GM18870 (cell line): ENCODE measurements around the gene TIMM17B.

ENCODE experiments used
- ATAC-seq: cut with Tn5 transposase; IDR thresholded peaks from one replicate; pipeline ENCODE4 v1.9.1; 2021; ENCODE audit warnings: moderate library complexity; ENCODE audit not compliant: unreplicated experiment

The TIMM17B gene

DNA sequence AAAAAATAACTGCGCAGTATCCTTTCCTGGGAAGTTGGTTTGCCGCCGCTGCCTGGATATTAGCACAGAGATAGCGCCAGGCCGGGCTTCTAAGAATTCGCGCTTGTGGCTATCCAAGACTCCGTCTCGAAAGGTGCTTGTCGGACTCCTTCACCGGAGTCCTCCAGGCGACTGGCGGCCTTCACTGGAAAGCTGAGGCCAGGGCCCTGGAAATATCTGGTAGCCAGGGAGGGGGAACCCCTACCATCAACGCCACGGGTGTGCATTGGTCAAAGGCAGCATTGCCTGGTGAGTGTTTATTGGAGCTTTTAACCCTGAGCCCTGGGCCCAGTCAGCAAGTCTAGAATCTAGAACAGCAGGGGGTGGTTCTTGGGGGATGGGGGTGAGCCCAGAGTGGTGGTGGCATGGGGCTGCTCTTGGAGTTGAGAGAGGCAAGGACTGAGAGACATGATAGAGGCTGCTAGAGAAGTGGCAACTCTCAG lies 21.8 kb upstream of the TIMM17B start:
- ATAC-seq, result no peak

DNA sequence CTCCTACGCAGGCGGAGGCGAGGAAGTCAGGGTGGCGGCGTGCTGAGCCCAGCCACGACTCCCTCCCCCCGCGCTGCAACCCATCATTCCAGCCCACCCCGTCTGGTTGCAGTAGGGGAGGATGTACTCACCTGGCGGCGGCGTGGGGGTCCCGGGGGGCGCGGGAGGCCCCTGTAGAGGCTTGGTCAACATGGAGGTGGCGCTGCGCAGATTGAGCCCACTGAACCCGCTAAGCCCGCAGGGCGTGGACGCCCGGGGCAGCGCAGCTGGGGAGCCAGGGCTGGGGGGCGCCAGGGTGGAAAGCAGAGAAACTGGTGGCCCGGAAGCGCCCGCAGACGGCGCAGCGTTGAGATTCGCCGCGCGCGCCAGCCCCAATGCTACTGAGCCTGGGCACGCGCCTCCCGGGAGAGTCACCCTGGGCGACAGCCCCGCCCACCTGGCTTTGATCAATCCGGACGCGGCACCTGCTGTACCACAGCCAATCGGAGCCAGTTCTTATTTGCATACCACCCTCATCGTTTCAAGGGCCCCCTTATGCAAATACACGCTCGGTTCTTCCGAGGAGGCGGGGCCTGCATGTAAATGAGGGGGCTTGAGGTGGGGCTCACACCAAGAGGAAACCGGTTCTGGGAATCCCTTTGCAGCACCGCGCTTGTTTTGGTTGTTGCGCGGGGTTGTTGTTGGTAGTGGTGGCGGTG lies 21.2 kb upstream of the TIMM17B start, which contains the start of gene PIM2:
Gene PIM2 (minus strand): TSS at position 382 of the 698 bp plus-strand sequence. CDS start 190 bp downstream, at position 192.
- ATAC-seq, result peak; percentile 63

DNA sequence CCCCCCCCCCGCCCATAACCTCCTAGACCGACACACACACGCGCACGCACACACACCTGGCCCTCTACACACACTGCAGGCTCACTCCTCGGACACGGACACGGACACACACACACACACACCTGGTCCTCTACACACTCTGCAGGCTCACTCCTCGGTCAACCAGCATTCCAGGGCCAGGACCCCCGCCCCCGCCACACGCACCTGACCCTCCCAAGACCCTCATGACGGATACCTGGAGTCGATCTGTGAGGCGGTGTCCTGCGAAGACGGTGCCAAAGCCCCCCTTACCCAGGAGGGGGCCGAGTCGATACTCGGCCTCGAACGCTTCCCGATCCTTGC lies 20.7 kb upstream of the TIMM17B start:
- no peak for ATAC-seq

DNA sequence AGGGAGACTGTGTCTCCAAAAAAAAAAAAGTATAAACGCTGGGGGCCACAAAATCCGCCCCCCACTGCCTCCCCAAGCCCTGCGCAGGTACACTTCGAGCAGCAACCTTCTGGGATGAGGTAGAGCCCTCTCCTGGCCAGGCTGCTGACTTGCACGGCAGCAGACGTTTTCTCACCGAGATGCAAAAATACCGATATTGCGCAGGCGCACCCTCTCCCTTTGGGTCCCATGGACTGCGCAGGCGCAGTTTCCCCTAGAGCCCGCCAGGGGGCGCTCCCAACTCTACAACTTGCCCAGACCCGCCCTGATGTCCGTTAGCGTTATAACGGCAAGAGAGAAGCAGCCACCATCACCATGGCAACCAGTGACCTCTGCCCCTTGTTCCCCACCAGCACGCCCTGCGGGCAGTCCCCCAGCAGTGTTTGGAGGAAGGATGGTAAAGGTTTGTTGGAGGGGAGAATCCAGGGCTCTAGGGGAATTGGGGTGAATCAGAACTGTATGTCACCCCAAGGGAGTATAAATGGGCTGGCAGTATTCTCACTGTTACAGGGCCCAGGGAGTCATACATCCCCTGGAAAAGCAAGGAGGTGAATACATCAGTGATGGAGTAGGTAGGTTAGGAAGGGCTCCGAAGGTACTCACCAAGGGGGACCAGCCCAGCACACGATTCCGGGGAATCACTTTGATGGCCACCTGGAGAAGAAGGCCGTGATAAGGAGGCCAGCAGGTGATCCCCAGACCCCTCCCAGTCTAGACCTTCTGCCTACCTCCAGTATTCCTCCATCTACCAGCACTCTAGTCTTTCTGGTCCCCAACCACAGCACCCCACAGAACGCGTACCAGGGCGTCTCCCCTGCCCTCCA lies 19.8 kb upstream of the TIMM17B start:
- ATAC-seq, result peak; percentile 37

DNA sequence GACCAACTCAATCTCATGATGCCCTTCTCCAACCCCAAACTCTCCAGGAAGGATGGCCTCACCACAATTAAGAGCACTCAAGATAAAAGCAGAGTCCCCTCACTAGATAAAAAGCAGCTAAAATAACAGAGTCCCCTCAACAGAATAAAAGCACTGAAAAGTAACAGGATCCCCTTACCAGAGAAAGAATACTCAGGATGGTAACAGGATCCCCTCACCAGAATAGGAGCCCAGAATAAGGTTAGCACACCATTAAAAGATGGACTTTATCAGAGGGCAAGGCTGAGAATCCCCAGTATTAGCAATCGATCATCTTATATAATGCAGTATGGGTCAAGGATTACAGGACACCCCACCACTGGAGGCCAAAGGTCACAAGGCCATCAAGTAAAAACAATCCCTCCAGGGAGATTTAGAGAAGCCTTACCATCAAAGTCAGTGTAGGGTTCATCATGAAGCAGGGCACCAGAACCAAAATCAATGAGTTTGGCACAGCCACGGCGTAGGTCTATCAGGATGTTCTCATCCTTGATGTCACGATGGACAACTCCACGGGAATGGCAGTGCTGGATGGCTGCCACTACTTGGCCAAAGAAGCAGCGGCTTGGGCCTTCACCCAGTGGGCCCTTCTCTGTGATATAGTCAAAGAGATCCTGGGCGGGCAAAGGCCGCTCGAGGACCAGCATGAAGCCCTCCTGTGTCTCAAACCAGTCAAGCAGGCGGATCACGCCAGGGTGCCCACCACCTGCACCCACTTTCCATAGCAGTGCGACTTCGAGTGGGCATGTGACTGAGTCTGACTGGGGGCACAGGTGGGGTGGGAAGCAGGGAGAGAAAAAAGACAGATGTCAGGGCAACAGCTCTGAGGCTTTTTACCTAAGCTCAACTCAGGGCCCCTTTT lies 17.3 kb upstream of the TIMM17B start:
- ATAC-seq, result no peak

DNA sequence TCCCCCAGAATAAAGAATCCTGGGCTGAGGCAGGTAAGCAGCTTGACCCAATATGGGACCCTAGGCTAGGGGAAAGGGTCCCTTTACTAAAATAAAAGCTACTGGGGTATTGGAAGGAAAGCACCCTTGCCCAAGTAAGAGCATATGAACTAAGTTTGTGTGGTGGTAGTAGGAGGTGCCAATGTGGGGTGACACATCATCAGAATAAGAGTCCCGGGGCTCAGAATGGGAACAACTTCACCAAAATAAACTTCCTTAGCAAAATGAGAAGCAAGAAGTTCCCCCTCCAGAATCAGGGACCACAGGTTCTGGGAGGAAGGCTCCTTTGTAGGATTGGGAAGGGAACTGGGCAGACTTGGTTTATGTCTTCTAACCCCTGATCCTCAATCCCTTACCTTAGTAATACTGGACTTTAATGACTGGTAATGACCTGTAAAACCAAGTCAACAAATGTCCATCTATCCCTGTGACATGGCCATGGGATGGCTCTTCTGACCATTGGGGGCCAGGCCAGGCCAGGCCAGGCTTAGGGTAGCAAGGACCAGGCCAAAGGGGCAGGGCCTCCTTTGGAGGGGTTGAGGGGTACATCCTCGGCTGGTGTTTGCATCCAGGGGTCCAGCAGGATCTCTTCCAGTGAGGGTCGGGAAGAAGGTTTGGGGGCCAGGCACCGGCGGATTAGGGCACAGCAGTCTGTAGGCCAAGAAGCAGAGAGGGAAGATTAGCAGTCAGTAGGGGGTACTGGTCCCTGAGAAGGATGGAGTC lies 16.2 kb upstream of the TIMM17B start:
- ATAC-seq, result no peak

DNA sequence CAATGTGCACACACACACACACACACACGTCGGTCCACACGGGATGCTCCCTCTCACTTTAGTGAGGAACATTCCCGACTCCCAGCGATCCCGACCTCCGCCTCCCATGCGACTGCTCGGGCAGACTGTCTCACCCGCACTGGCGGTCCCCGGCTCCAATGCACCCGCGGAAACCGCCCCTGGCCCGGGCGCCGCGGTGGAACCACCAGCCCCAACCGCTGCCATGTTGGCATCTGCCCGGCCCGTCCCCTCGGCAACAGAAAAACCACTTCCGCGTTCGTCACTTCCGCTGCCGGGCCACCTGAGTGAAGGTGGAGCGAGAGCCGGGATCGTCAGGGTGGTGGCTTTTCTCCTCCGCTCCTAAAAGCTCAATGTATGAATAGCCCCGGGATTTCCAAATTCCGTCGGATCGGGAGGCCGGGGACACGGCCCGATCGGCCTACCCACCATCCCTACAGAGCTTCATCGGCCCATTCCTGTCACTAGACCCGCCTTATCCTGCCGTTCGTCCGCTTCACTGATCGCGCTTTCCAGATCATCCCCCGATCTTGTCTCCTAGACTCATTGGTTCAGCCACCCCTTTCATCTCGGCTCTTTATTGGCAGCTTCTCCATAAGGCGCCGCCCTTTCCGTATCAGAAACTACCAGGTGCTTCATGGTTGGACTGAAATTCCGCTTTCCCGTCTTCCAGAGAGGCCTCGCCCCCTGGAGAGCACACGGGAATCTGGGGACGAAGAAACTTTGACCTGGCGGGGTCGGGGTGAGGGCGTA lies 14.0 kb upstream of the TIMM17B start, which contains the start of gene SLC35A2:
Gene SLC35A2 (minus strand): TSS at position 235 of the 771 bp plus-strand sequence. CDS start 10 bp downstream, at position 225.
- peak; percentile 51 for ATAC-seq

DNA sequence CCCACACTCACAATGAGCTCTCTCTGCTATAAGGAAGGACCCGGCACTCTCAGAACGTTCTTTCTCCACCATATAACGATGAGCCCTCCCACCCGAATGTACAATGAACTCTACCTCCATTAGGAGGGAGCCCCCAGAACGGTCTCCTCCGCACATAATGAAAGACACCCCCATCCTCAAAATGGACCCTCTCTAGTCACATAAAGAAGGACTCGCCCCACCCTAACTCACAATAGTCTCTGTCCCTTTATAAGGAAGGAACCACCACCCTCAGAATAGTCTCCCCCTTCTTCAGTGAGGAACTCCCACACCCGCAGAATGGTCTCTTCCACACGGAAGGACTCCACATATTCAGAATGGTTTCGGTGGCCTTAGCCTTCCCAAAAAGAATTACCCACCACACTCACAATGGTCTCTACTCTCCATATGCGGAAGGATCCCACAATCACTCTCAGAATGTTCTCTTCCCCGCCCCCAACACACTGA lies 13.4 kb upstream of the TIMM17B start:
- peak; percentile 11 for ATAC-seq

DNA sequence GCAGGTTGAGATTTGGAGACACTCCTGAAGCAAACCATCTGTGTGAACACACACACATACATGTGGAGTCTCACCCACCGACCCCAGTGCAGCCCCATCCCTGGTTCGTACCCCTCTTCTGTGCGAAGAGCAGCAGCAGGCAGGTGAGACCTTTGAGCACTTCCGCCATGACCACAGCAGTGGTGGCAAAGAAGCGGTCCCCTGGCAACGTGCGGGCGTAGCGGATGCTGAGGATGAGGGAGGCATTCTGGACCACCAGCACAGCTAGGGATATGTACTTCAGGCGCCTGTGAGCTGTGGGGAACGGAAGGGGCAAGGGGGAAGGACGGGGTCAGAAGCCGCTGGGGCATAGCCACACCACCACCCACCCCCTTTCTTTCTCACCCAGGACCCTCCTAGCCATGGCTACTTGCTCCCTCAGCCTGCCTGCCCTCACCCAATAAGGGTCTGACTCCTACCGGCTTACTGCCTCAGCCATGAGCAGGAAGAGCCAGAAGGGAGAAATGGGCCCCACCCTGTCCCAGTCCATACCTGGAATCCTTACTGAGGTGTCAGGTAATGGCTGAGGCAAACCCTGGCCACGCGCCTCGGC lies 12.2 kb upstream of the TIMM17B start:
- no peak for ATAC-seq

DNA sequence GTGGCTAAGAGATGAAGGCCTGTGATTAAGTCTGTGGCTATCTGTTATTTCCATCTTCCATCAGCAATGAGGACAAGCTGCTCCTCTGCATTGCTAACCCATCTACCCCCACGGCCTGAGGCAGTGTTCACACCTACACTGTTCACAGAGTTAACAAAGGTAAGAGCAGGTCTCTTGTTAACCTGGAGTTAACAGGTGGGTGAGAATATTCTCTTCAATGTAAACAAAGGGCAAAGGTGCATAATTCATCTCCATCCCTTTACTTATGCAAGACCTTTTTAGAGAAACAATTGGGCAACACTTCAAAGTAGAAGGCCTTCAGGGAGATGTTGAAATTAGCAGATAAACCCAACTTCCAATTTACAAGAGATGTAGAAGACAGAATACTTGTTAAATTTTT lies 11.0 kb upstream of the TIMM17B start:
- ATAC-seq, result no peak

DNA sequence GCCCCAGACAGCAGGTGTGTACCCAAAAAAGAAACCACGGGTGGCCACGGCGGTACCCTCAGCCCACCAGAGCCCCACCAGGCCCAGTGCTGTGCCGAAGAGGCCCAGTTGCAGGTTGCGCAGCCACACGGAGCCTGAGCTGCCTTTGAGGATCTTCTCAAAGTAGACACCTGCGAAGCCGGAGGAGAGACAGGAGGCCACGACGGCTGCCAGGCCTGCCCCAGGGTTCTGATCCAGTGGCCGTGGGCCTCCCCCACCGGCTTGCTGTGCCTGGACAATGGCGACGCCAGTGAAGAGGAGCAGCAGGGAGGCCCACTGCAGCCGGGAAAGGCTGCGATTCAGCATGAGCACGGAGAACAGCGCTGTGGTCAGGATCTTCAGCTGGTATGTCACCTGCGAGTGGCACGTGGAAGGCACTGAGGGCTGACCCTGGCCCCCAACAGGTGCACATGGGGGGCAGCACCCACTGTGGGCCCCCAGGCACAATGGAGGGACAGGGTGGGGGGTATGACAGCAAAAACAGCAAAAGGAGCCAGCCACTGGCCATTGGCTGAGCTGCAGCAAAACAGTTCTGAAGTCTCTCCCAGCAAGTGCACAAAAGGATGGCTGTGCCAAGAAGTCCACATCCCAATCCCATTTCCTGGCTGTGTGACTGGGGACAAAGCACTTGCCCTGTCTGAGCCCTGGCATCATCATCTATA lies 7.7 kb upstream of the TIMM17B start:
- ATAC-seq, result no peak

DNA sequence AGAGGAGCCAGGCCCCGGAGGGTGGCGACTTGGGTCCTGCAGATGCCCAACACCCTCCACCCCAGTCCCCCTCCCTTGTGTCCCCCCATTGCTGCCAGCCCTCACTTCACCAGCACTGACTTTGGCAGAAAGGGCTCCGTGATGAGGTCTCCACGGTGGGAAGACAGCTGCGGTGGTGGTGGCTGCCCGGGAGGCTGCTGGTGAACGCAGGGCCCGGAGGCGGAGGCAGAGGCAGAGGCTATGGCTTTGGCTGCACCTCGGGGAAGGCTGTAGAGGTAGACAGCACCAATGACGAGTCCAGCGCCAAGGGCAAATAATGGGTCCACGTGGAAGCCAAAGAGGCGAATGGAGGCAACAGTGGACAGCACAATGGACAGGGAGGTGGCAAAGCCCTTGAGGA lies 7.1 kb upstream of the TIMM17B start:
- no peak for ATAC-seq

DNA sequence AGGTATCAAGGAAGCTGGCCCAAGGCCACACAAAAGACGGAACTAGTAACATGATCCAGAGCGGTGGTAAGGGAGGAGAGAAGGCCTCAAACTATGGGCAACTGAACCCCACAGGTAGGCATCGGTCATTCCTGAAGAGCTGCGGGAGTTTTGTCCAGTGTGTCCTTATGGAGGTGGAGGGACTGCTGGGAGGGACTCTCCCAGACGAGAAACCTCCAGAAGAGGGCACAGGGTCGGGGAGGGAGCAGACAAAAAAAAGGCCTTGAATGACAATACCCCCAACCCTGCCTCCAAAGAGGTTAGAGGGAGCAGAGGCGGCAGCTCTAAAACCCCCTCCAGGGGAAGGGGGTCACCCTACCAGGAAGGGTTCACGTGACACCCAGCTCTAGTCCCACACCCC lies 6.6 kb upstream of the TIMM17B start:
- no peak for ATAC-seq

DNA sequence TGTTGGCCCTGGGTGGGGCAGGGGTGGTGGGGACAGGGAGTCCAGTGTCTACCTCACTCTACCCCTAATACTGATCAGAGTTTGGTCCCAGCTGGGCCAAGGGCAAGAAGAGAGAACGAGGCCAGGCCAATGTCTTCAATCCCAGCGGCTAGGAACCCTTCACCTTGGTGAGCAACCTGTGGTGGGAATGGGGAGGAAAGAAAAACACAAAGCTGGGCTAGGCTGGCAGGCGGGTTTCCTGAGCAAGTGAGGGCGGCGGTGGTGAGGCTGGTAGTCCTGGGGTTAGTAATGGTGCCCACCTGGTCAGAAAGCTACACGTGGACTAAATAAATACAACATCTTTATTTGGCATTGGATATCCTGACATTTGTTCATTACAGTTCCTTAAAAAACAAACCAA lies 5.7 kb upstream of the TIMM17B start:
- ATAC-seq, result no peak

DNA sequence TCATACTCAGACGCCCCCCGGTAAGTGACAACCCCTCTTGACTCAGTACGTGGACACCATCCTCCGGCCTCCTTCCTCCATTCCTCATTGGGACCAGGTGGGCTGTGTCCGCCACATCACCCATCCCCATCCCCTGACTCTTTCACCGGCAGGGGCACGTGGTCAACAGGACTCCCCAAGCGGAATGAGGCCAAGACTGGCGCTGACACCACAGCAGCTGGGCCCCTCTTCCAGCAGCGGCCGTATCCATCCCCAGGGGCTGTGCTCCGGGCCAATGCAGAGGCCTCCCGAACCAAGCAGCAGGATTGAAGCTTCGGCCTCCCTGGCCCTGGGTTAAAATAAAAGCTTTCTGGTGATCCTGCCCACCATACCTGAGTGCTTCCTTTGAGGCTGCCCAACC lies 5.2 kb upstream of the TIMM17B start:
- no peak for ATAC-seq

DNA sequence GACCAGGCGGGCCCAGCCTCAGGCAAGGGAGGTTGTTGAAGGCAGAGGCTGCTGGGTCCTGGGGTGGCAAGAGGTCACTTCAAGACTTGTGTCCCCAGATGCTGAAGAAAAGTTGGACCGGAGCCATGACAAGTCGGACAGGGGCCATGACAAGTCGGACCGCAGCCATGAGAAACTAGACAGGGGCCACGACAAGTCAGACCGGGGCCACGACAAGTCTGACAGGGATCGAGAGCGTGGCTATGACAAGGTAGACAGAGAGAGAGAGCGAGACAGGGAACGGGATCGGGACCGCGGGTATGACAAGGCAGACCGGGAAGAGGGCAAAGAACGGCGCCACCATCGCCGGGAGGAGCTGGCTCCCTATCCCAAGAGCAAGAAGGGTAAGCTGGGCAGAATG lies 4.6 kb upstream of the TIMM17B start:
- no peak for ATAC-seq

DNA sequence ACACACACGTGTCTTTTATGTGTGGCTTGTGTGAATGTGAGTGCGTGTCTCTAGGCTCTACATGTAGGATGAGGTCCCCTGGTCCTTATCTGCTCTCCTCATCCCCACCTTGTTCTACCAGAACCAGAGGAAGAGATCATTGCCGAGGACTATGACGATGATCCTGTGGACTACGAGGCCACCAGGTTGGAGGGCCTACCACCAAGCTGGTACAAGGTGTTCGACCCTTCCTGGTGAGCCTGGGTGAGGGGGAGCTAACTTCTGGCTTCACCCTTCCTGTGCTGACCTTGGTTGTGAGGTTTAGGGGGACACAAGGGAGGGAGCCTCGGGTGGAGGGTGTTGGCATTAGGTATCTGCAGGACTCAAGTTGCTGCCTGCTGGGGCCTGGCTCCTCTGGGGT lies 3.5 kb upstream of the TIMM17B start:
- ATAC-seq, result no peak

DNA sequence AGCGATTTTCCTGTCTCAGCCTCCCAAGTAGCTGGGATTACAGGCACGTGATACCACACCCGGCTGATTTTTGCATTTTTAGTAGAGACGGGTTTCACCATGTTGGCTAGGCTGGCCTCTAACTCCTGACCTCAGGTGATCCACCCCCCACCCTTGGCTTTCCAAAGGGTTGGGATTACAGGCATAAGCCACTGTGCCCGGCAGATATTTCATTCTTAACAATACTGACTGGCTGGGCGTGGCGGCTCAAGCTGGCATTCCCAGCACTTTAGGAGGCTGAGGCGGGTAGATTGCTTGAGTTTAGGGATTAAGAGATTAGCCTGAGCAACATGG lies 1.5 kb upstream of the TIMM17B start:
- no peak for ATAC-seq
